ENCODE results near the gene TMC7. TPM values are rescaled to one million over a fixed set of nuclear protein-coding genes. Genes with fewer than 3 reads are reported as not detected.

The TMC7 gene
- total RNA-seq, 1 experiment from 2014 or later = 0.82 TPM

GRCh38 chr16:19108409-19109287, 124.9 kb downstream of the TMC7 start:
- ChIA-PET CTCF (no interaction called here), POLR2A (ENCODE audit: low non-redundant PET) (interaction anchor here (0.6 kb wide), 1 partner anchor 382 kb away, joined by 3 read pairs; no protein-coding TSS in a partner anchor)
- Histone ChIP-seq H3K9me3 (ENCODE audit: low read depth, low read length, poor library complexity, severe bottlenecking) (no peaks in the 10 kb centered on the region), H3K36me3 (ENCODE audit: insufficient read depth, low read length, poor library complexity, severe bottlenecking) (no peaks in the 10 kb centered on the region), H3K27me3 (replicated peaks; ENCODE audit: insufficient read depth, low read depth, low read length, poor library complexity) (no peaks in the 10 kb centered on the region), H3K4me1 (ENCODE audit: insufficient read depth, low read length, poor library complexity, severe bottlenecking) (peaks cover 7% of the 10 kb centered on the region), H3K27ac (ENCODE audit: low read depth, low read length, poor library complexity, severe bottlenecking) (no peak overlapping the region), H3K4me3 (ENCODE audit: low read depth, low read length, poor library complexity, severe bottlenecking) (no peak overlapping the region)
- intact Hi-C loops (cut with micrococcal nuclease; ENCODE audit: unreplicated experiment) = no loop called here
- no peak for DNase-seq (ENCODE audit: low spot score)
- TF ChIP-seq EZH2 (IDR thresholded peaks at IDR 0.05; ENCODE audit: borderline replicate concordance, low read depth, low read length, poor library complexity, severe bottlenecking) (no peak), CTCF (conservative IDR thresholded peaks at IDR 0.05; ENCODE audit: low read depth, low read length) (no peak)
- no TSS peak for BruUV-seq (replicated peaks)

GRCh38 chr16:19109288-19109664, 125.5 kb downstream of the TMC7 start:
- ChIA-PET CTCF (no interaction called here), POLR2A (ENCODE audit: low non-redundant PET) (interaction anchor here (0.6 kb wide), 1 partner anchor 381 kb away, joined by 3 read pairs; no protein-coding TSS in a partner anchor)
- H3K27ac ChIP-seq (ENCODE audit: low read depth, low read length, poor library complexity, severe bottlenecking) = no peak overlapping the region

More at GRCh38 chr16:19109288-19109664, 125.5 kb downstream of the TMC7 start:
- no peak for TF ChIP-seq CTCF (conservative IDR thresholded peaks at IDR 0.05; ENCODE audit: low read depth, low read length)
- no peak for TF ChIP-seq EZH2 (IDR thresholded peaks at IDR 0.05; ENCODE audit: borderline replicate concordance, low read depth, low read length, poor library complexity, severe bottlenecking)
- Histone ChIP-seq H3K4me3 (ENCODE audit: low read depth, low read length, poor library complexity, severe bottlenecking) (no peak overlapping the region), H3K36me3 (ENCODE audit: insufficient read depth, low read length, poor library complexity, severe bottlenecking) (no peaks in the 10 kb centered on the region), H3K27me3 (replicated peaks; ENCODE audit: insufficient read depth, low read depth, low read length, poor library complexity) (no peaks in the 10 kb centered on the region), H3K9me3 (ENCODE audit: low read depth, low read length, poor library complexity, severe bottlenecking) (no peaks in the 10 kb centered on the region), H3K4me1 (ENCODE audit: insufficient read depth, low read length, poor library complexity, severe bottlenecking) (peaks cover 8% of the 10 kb centered on the region)
- BruUV-seq (replicated peaks) = no TSS peak
- intact Hi-C loops (cut with micrococcal nuclease; ENCODE audit: unreplicated experiment) = no loop called here
- no peak for DNase-seq (ENCODE audit: low spot score)

All from A673 (cell line).